Purkinje cell (primary cell): ENCODE data around the gene PTPN11. TPM values are rescaled to one million over a fixed set of nuclear protein-coding genes. Genes with fewer than 3 reads are reported as not detected.

Experiments
- polyA plus RNA-seq: library from polyadenylated mRNA; unstranded; fragments of >200 nt; fragmentation: Nextera tagmentation; gene quantifications from 2 replicates; pipeline ENCODE4 v1.2.1, GENCODE V29; 2014

The PTPN11 gene
- 40.7 and 53.7 TPM in 2 replicates for polyA plus RNA-seq

DNA sequence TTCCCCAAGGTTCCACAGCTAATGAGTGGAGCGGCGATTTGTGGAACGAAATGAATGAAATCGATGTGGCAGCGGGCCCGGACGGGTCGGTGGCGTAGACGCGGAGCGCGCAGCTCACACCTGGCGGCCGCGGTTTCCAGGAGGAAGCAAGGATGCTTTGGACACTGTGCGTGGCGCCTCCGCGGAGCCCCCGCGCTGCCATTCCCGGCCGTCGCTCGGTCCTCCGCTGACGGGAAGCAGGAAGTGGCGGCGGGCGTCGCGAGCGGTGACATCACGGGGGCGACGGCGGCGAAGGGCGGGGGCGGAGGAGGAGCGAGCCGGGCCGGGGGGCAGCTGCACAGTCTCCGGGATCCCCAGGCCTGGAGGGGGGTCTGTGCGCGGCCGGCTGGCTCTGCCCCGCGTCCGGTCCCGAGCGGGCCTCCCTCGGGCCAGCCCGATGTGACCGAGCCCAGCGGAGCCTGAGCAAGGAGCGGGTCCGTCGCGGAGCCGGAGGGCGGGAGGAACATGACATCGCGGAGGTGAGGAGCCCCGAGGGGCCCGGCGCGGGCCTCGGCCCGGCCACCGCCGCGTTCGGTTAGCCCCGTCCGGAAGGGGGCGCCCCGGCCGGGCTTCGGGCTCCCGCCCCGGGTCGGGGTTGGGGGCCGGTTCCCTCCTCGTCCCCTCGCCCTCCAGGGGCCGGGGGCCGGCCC is at the start of gene PTPN11:
TSS of gene PTPN11 (plus strand) at position 340 of the 689 bp plus-strand sequence. CDS start at position 505, 165 bp downstream.

DNA sequence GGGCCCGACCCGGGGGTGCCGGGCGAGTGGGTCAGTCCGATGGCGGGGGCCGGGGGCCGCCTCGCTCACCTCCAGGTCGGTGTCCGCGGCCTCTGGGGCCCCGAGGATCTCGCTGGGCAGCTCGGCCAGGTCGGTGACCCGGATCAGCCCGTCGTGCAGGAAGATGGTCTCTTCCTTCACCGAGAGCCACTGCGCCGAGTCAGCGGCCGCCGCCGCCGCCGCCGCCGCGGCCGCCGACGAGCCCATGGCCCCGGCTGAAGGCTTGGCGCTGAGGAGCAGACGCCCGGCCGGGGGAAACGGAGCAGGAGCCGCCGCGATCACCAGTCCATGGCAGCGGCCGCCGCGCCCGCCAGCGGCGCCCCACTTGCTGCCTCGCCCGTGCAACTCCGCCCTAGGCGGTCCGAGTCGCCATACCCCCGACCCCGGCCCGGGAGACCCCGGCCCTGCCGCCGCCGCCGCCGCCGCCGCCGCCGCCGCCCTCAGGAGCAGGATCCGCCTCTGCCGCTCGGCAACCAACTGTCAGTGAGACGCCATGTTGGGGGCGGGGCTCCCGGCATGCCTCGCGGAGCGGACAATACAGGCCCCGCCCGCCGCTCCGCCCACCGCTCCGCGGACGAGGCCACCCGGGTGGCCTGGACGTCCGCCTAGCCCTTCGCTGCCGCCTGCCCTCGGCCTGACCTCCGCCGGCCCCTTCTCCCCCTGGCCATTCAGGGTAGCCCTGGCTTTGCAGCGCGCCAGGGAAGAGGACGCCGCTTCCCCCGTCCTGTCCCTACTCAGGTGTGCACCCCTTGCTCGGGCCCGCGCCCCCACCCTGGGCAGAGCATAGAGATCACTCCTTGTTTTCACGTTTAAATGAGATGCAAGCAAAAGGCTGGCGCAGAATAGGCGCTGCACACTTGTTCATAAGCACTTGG is 36.6 kb upstream of the PTPN11 start, which contains the start of gene HECTD4:
TSS of gene HECTD4 (minus strand) at position 549 of the 914 bp plus-strand sequence. CDS start at position 246, 303 bp downstream.

DNA sequence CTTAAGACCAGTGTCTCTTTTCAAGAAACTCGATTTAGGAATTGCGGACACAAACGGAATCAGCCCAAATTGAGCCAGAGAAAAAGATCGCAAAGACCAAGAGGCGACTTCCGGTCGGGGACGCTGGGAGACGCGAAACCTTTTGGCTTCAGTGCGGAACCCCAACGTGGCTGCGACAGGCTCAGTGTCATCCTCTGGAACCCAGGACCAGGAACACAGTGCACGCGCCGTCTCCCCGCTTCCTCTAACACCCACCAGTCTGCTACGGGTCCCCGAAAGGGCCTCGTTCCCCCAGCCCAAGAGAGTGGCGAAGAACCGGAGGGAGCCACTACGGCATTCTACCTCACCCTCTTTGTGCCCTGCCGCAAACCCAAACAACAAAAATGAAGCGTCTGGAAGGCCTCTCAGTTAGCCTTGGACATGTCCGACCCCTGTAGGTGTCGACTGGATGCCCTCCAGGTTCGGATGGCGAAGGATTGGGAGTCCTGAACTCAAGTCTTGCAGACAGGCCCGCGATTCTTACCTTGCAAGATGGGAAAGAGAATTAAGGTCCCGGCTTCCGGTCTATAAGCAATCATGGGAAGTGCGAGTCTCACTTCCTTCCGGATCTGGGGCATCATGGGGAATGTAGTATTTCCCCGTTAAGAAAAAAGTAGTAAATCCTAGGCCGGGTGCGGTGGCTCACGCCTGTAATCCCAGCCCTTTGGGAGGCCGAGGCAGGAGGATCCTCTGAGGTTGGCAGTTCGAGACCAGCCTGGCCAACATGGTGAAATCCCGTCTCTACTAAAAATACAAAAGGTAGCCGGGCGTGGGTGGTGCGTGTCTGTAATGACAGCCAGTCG is 9.5 kb upstream of the PTPN11 start, which contains the start of gene RPL6:
TSS of gene RPL6 (minus strand) at position 542 of the 842 bp plus-strand sequence. CDS start 949 bp downstream, outside the sequence.

Other genes starting within 250 kb of the PTPN11 start
- gene HECTD4, start 36.5 kb upstream of the PTPN11 start, polyA plus RNA-seq, result 67.2 and 84.2 TPM in 2 replicates
- 384 and 432 TPM in 2 replicates for gene RPL6, start 9.3 kb upstream of the PTPN11 start, polyA plus RNA-seq